GM23338 (cell line): ENCODE data around the gene STK17A. TPM values are rescaled to one million over a fixed set of nuclear protein-coding genes. Genes with fewer than 3 reads are reported as not detected.

Experiments
- ATAC-seq: fragments of 200-7000 bp; cut with Tn5 transposase; 3 replicates; pipeline ENCODE4 v1.9.1; 2020
- DNase-seq: peaks from one replicate; pipeline ENCODE4 v3.0.0-alpha.2; 2015; ENCODE audit warnings: low spot score
- H2AFZ ChIP-seq: fragments of 200-600 bp; sonication (generic); 2 replicates; pipeline ENCODE4 v1.8.0; 2016; ENCODE audit warnings: antibody characterized with exemption, mild to moderate bottlenecking, moderate library complexity
- H3F3A ChIP-seq: fragments of 200-600 bp; sonication (generic); replicated peaks from 2 replicates; pipeline ENCODE4 v1.8.0; 2017; ENCODE audit warnings: antibody characterized with exemption, mixed run types, low read depth
- H3K27ac ChIP-seq: fragments of 200-600 bp; sonication (generic); 2 replicates; pipeline ENCODE4 v1.6.1; 2016; ENCODE audit warnings: low read depth
- H3K27me3 ChIP-seq: fragments of 200-600 bp; sonication (generic); 2 replicates; pipeline ENCODE4 v1.8.0; 2016; ENCODE audit warnings: mild to moderate bottlenecking, mixed run types, moderate library complexity; ENCODE audit not compliant: insufficient read depth
- H3K36me3 ChIP-seq: fragments of 200-600 bp; sonication (generic); 2 replicates; pipeline ENCODE4 v1.8.0; 2016; ENCODE audit warnings: mild to moderate bottlenecking; ENCODE audit not compliant: insufficient read depth
- H3K4me1 ChIP-seq: fragments of 200-600 bp; sonication (generic); 2 replicates; pipeline ENCODE4 v1.8.0; 2016; ENCODE audit warnings: mild to moderate bottlenecking, moderate library complexity; ENCODE audit not compliant: insufficient read depth
- H3K4me2 ChIP-seq: fragments of 200-600 bp; sonication (generic); 2 replicates; pipeline ENCODE4 v1.7.1; 2017; ENCODE audit warnings: mixed run types
- H3K4me3 ChIP-seq: fragments of 200-600 bp; sonication (generic); 2 replicates; pipeline ENCODE4 v1.6.1; 2016; ENCODE audit warnings: mixed run types
- H3K79me2 ChIP-seq: fragments of 200-600 bp; sonication (generic); replicated peaks from 2 replicates; pipeline ENCODE4 v1.8.0; 2017; ENCODE audit warnings: mild to moderate bottlenecking; ENCODE audit not compliant: insufficient read depth
- H3K9me2 ChIP-seq: fragments of 200-600 bp; sonication (generic); 2 replicates; pipeline ENCODE4 v1.8.0; 2017; ENCODE audit not compliant: insufficient read depth
- H4K20me1 ChIP-seq: fragments of 200-600 bp; sonication (generic); replicated peaks from 2 replicates; pipeline ENCODE4 v1.8.0; 2017; ENCODE audit warnings: mild to moderate bottlenecking; ENCODE audit not compliant: insufficient read depth
- H3K27ac Mint-ChIP-seq: 2 replicates; pipeline ENCODE4 v1.8.0; 2020; ENCODE audit warnings: inconsistent platforms, mild to moderate bottlenecking, moderate library complexity, mixed read lengths
- H3K27me3 Mint-ChIP-seq: 3 replicates; pipeline ENCODE4 v1.8.0; 2022; ENCODE audit warnings: low read depth, mild to moderate bottlenecking, moderate library complexity, mixed read lengths, inconsistent platforms; ENCODE audit not compliant: insufficient read depth, poor library complexity
- H3K36me3 Mint-ChIP-seq: 3 replicates; pipeline ENCODE4 v1.8.0; 2021; ENCODE audit warnings: low read depth, mild to moderate bottlenecking, inconsistent platforms, moderate library complexity, mixed read lengths
- H3K4me1 Mint-ChIP-seq: 3 replicates; pipeline ENCODE4 v1.8.0; 2020; ENCODE audit warnings: mild to moderate bottlenecking, inconsistent platforms, mixed read lengths
- H3K4me3 Mint-ChIP-seq: 3 replicates; pipeline ENCODE4 v1.8.0; 2021; ENCODE audit warnings: moderate library complexity, mild to moderate bottlenecking, inconsistent platforms, mixed read lengths
- H3K9me3 Mint-ChIP-seq: 3 replicates; pipeline ENCODE4 v1.8.0; 2020; ENCODE audit warnings: moderate library complexity, mild to moderate bottlenecking, inconsistent platforms, mixed read lengths
- ETS1 ChIP-seq: IDR thresholded peaks from 2 replicates; pipeline ENCODE4 v1.6.1; 2016; ENCODE audit warnings: antibody characterized with exemption
- EZH2 ChIP-seq: fragments of 200-600 bp; sonication (generic); IDR thresholded peaks from one replicate; pipeline ENCODE4 v1.8.0; 2017; ENCODE audit warnings: antibody characterized with exemption, mild to moderate bottlenecking, low read depth; ENCODE audit not compliant: unreplicated experiment
- EZH2phosphoT487 ChIP-seq: fragments of 200-600 bp; sonication (generic); IDR thresholded peaks from one replicate; pipeline ENCODE4 v1.8.1; 2018; ENCODE audit warnings: antibody characterized with exemption; ENCODE audit not compliant: unreplicated experiment
- REST ChIP-seq: IDR thresholded peaks from one replicate; pipeline ENCODE4 v1.6.1; 2018; ENCODE audit warnings: antibody characterized with exemption; ENCODE audit not compliant: unreplicated experiment
- STAT1 ChIP-seq: IDR thresholded peaks from one replicate; pipeline ENCODE4 v1.6.1; 2016; ENCODE audit warnings: antibody characterized with exemption; ENCODE audit not compliant: unreplicated experiment
- ZNF114 ChIP-seq: fragments of 250-450 bp; sonication (Bioruptor Pico); IDR thresholded peaks from 2 replicates; pipeline ENCODE4 v1.5.0; 2020; ENCODE audit warnings: mild to moderate bottlenecking, moderate library complexity
- polyA plus RNA-seq: library from polyadenylated mRNA; unstranded; fragments of >200 nt; fragmentation: Nextera tagmentation; extraction: Ambion mirVana; gene quantifications from 2 replicates; pipeline ENCODE4 v1.2.1, GENCODE V29; 2016
- total RNA-seq: library from RNA; depleted of rRNA; stranded (reverse); fragments of >200 nt; shearing (Covaris generic); gene quantifications from 2 replicates; pipeline ENCODE4 v1.2.3, GENCODE V29; 2014
- TF ChIP-seq, protein P1 (sequence below): fragments of 250-450 bp; sonication (Bioruptor Pico); IDR thresholded peaks from 2 replicates; pipeline ENCODE4 v1.5.0; 2020; ENCODE audit warnings: mild to moderate bottlenecking, moderate library complexity

STK17A gene
- total and polyA plus RNA-seq, 2 experiments from 2014 or later = 21.2 to 21.8 TPM

DNA sequence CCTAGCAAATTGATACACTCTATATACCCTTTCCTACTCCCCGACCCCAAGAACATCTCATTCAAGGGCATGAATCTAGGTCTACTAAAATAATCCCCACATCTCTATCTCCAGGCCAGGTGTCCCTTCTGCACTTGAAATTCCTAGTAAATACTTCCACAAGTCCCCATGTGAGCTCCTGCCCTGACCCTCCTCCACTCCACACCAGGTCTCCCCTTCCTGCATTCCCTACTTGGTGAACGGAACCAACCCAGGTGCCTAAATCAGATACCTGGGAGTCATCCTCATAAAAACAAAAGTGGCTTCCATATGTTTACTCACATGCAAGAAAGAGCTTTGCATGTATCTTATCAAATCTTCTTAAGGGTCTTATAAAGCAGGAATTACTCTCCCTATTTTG, 77.2 kb downstream of the STK17A start (continued):
- TF ChIP-seq, protein P1, sequence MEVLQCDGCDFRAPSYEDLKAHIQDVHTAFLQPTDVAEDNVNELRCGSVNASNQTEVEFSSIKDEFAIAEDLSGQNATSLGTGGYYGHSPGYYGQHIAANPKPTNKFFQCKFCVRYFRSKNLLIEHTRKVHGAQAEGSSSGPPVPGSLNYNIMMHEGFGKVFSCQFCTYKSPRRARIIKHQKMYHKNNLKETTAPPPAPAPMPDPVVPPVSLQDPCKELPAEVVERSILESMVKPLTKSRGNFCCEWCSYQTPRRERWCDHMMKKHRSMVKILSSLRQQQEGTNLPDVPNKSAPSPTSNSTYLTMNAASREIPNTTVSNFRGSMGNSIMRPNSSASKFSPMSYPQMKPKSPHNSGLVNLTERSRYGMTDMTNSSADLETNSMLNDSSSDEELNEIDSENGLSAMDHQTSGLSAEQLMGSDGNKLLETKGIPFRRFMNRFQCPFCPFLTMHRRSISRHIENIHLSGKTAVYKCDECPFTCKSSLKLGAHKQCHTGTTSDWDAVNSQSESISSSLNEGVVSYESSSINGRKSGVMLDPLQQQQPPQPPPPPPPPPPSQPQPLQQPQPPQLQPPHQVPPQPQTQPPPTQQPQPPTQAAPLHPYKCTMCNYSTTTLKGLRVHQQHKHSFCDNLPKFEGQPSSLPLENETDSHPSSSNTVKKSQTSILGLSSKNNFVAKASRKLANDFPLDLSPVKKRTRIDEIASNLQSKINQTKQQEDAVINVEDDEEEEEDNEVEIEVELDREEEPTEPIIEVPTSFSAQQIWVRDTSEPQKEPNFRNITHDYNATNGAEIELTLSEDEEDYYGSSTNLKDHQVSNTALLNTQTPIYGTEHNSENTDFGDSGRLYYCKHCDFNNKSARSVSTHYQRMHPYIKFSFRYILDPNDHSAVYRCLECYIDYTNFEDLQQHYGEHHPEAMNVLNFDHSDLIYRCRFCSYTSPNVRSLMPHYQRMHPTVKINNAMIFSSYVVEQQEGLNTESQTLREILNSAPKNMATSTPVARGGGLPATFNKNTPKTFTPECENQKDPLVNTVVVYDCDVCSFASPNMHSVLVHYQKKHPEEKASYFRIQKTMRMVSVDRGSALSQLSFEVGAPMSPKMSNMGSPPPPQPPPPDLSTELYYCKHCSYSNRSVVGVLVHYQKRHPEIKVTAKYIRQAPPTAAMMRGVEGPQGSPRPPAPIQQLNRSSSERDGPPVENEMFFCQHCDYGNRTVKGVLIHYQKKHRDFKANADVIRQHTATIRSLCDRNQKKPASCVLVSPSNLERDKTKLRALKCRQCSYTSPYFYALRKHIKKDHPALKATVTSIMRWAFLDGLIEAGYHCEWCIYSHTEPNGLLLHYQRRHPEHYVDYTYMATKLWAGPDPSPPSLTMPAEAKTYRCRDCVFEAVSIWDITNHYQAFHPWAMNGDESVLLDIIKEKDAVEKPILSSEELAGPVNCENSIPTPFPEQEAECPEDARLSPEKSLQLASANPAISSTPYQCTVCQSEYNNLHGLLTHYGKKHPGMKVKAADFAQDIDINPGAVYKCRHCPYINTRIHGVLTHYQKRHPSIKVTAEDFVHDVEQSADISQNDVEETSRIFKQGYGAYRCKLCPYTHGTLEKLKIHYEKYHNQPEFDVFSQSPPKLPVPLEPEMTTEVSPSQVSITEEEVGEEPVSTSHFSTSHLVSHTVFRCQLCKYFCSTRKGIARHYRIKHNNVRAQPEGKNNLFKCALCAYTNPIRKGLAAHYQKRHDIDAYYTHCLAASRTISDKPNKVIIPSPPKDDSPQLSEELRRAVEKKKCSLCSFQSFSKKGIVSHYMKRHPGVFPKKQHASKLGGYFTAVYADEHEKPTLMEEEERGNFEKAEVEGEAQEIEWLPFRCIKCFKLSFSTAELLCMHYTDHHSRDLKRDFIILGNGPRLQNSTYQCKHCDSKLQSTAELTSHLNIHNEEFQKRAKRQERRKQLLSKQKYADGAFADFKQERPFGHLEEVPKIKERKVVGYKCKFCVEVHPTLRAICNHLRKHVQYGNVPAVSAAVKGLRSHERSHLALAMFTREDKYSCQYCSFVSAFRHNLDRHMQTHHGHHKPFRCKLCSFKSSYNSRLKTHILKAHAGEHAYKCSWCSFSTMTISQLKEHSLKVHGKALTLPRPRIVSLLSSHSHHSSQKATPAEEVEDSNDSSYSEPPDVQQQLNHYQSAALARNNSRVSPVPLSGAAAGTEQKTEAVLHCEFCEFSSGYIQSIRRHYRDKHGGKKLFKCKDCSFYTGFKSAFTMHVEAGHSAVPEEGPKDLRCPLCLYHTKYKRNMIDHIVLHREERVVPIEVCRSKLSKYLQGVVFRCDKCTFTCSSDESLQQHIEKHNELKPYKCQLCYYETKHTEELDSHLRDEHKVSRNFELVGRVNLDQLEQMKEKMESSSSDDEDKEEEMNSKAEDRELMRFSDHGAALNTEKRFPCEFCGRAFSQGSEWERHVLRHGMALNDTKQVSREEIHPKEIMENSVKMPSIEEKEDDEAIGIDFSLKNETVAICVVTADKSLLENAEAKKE (CRISPR knock-in tag) = no peak
- TF ChIP-seq EZH2phosphoT487 (no peak), EZH2 (no peak), ZNF114 (CRISPR knock-in tag) (no peak), ETS1 (no peak)

- ATAC-seq = no peak
- Histone ChIP-seq H3K79me2 (peaks cover 92% of the 10 kb centered on the region), H3K4me2 (no peak overlapping the region), H3K27me3 (no peaks in the 10 kb centered on the region), H4K20me1 (no peaks in the 10 kb centered on the region), H3K27ac (no peak overlapping the region), H3K4me3 (no peak overlapping the region), H2AFZ (no peak overlapping the region), H3K4me1 (peaks cover 52% of the 10 kb centered on the region), H3F3A (no peaks in the 10 kb centered on the region), H3K36me3 (no peaks in the 10 kb centered on the region), H3K9me2 (no peaks in the 10 kb centered on the region)
- Mint-ChIP-seq H3K36me3 (peaks cover 56% of the 10 kb centered on the region), H3K27ac (no peak overlapping the region), H3K4me3 (no peak overlapping the region), H3K4me1 (peaks cover 28% of the 10 kb centered on the region), H3K27me3 (peaks cover 3% of the 10 kb centered on the region), H3K9me3 (peaks cover 20% of the 10 kb centered on the region; the same call in 2 of the 3 replicates)
- DNase-seq = no peak
- TF ChIP-seq STAT1 = no peak
- TF ChIP-seq REST = no peak
These were observed 81.8 kb downstream of the STK17A start for GRCh38 chr7:43664681-43665080.
